Endodermal cell (in vitro differentiated cells): Measurements from ENCODE around the gene MAL. TPM values are rescaled to one million over a fixed set of nuclear protein-coding genes. Genes with fewer than 3 reads are reported as not detected.
A peak's percentile ranks its signal among the peaks of the same experiment; 100 is the strongest.

Experiments used
- DNase-seq: peaks from one replicate; pipeline ENCODE4 v3.0.0-alpha.2; 2017
- H3K27ac ChIP-seq: 2 replicates; pipeline ENCODE4 v1.5.1; 2013; ENCODE audit warnings: mild to moderate bottlenecking, low read depth, low read length, moderate library complexity
- H3K27me3 ChIP-seq: 2 replicates; pipeline ENCODE4 v1.6.1; 2013; ENCODE audit warnings: mild to moderate bottlenecking, low read length, moderate library complexity; ENCODE audit not compliant: insufficient read depth, control insufficient read depth, poor library complexity, severe bottlenecking
- H3K36me3 ChIP-seq: 2 replicates; pipeline ENCODE4 v1.7.0; 2013; ENCODE audit warnings: mild to moderate bottlenecking, low read length, moderate library complexity; ENCODE audit not compliant: control insufficient read depth, insufficient read depth
- H3K4me1 ChIP-seq: one replicate; pipeline ENCODE4 v1.7.0; 2013; ENCODE audit warnings: low read length; ENCODE audit not compliant: control insufficient read depth, insufficient read depth
- H3K4me3 ChIP-seq: 2 replicates; pipeline ENCODE4 v1.5.1; 2013; ENCODE audit warnings: mild to moderate bottlenecking, low read length, moderate library complexity
- H3K9ac ChIP-seq: 2 replicates; pipeline ENCODE4 v1.6.1; 2013; ENCODE audit warnings: mild to moderate bottlenecking, low read length, moderate library complexity; ENCODE audit not compliant: poor library complexity, severe bottlenecking; ENCODE audit errors: extremely low read depth
- H3K9me3 ChIP-seq: 2 replicates; pipeline ENCODE4 v1.6.1; 2013; ENCODE audit warnings: mild to moderate bottlenecking, low read length, moderate library complexity; ENCODE audit not compliant: control insufficient read depth
- H3K27ac Mint-ChIP-seq: 2 replicates; pipeline ENCODE4 v1.8.0; 2020; ENCODE audit warnings: mixed read lengths
- H3K27me3 Mint-ChIP-seq: 2 replicates; pipeline ENCODE4 v1.8.0; 2021; ENCODE audit warnings: mild to moderate bottlenecking, mixed read lengths; ENCODE audit not compliant: insufficient read depth
- H3K36me3 Mint-ChIP-seq: 2 replicates; pipeline ENCODE4 v1.8.0; 2020; ENCODE audit warnings: low read depth, mixed read lengths
- H3K4me1 Mint-ChIP-seq: 2 replicates; pipeline ENCODE4 v1.8.0; 2020; ENCODE audit warnings: mixed read lengths
- H3K4me3 Mint-ChIP-seq: 2 replicates; pipeline ENCODE4 v1.8.0; 2020; ENCODE audit warnings: mild to moderate bottlenecking, moderate library complexity, mixed read lengths
- H3K9me3 Mint-ChIP-seq: 2 replicates; pipeline ENCODE4 v1.8.0; 2020; ENCODE audit warnings: mild to moderate bottlenecking, mixed read lengths
- CTCF ChIP-seq: fragments of 200-600 bp; sonication (generic); conservative IDR thresholded peaks from 2 replicates; pipeline ENCODE4 v1.5.0; 2021; ENCODE audit warnings: antibody characterized with exemption, mild to moderate bottlenecking
- WGBS, 2 experiments: methylation state at CpG; one replicate each; pipeline versions ENCODE4 v1.1.5 to v1.1.7; 2013; ENCODE audit warnings: missing lambda C conversion rate in 2 of 2, mixed read lengths in 1 of 2; ENCODE audit not compliant: insufficient coverage in 1 of 2, insufficient read length in 1 of 2; 5-methylcytosine and 5-hydroxymethylcytosine counted together
- total RNA-seq, 2 donors: library from RNA; stranded (reverse); fragmentation: NEBNext Ultra II Directional in 1 of 2; extraction: Animal tissue kit (Norgen Biotek cat#: 25700) in 1 of 2; gene quantifications; 2 replicates in 1 of 2; 3 replicates in 1 of 2; pipeline ENCODE4 v1.2.1, GENCODE V29; 2021

The MAL gene
- total RNA-seq, 2 donors from 2014 or later = not detected

DNA sequence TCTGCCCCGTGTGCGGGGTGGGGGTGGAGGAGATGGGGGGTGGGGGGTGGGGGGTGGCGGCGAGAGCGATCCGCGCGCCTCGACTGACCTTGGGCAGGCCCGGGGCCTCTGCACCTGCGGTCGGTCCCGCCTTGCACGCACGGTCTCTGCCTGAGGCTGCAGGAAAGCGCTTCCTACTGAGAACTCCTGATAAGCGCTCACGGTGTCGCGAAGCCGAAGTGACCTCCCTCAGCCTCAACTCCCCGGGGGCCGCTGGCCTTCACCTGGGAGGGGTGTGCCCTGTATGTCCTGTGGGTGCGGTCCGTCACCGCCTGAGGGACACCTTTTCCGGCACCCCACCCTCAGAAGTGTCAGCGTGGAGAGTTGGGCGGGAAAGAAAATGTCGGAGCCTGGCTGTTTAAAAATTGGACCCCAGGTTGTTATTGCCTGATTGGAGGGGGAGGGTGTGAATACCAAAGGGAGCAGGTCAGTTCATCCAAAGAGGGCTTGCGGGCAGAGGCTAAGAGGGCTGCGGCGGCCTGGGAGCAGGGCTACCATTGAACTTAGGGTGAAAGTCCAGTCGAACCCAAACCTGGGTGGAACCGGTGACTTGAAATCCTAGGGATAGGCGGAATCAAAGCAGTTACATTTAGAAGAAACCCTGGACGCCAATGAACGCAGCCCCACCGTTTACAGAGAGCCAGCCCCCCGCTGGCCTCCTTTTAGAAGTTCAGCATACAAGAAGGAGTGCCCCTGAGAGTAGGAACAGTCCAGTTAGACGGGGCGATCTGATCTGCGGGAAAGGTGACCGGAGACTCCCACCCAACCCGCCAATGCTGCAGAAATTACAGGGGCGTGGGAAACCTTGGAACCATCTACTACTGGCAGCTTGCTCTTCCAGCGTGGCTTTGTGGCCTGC is 1.2 kb downstream of the MAL start:
- peak overlapping the region; percentile 57 for H3K4me3 Mint-ChIP-seq
- DNase-seq = peak; percentile 79

DNA sequence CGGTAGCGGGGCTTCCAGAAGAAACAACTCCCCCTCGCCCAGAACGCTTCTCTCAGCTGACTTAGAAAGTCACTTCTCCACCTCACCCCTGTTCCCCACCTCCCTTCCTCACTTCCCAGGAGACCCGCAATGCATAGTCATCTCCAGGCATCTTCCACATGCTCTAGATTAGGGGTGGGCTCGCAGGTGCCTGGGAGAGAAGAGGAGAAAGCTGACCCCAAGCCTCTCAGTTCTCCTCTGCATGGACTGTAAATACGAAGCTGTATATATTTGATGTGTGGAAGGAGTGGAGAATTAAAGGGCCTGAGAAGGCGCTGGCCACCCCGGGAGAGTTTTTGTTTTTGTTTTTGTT is 1.8 kb downstream of the MAL start:
- Mint-ChIP-seq H3K9me3 (no peaks in the 10 kb centered on the region), H3K4me1 (peaks cover 20% of the 10 kb centered on the region), H3K27ac (no peak overlapping the region), H3K4me3 (no peak overlapping the region), H3K36me3 (no peaks in the 10 kb centered on the region), H3K27me3 (peaks cover 96% of the 10 kb centered on the region)
- no peaks in the 10 kb centered on the region for H3K9me3 ChIP-seq
- no peak overlapping the region for H3K27ac ChIP-seq
- no peaks in the 10 kb centered on the region for H3K4me1 ChIP-seq
- no peaks in the 10 kb centered on the region for H3K36me3 ChIP-seq
- no peak for TF ChIP-seq CTCF
- peaks cover 87% of the 10 kb centered on the region for H3K27me3 ChIP-seq
- 27% methylated on average over 9 of the region's 9 CpGs; no CpG with 5 or more reads in 1 of the 2 experiments for WGBS, 2 experiments
- no peak for DNase-seq
- H3K4me3 ChIP-seq = no peak overlapping the region
- H3K9ac ChIP-seq = no peak overlapping the region

More for the DNA sequence above, 1.2 kb downstream of the MAL start:
- Mint-ChIP-seq H3K27me3 (peaks cover 95% of the 10 kb centered on the region), H3K9me3 (no peaks in the 10 kb centered on the region), H3K4me1 (peaks cover 20% of the 10 kb centered on the region), H3K36me3 (no peaks in the 10 kb centered on the region), H3K27ac (no peak overlapping the region)
- H3K9ac ChIP-seq = no peak overlapping the region
- peak overlapping the region; percentile 23 for H3K4me3 ChIP-seq
- H3K27me3 ChIP-seq = peaks cover 92% of the 10 kb centered on the region
- 6 to 13% methylated on average over 26 to 42 of the region's 47 CpGs for WGBS, 2 experiments
- H3K27ac ChIP-seq = no peak overlapping the region
- H3K4me1 ChIP-seq = no peaks in the 10 kb centered on the region
- H3K9me3 ChIP-seq = no peaks in the 10 kb centered on the region
- H3K36me3 ChIP-seq = no peaks in the 10 kb centered on the region
- no peak for TF ChIP-seq CTCF

DNA sequence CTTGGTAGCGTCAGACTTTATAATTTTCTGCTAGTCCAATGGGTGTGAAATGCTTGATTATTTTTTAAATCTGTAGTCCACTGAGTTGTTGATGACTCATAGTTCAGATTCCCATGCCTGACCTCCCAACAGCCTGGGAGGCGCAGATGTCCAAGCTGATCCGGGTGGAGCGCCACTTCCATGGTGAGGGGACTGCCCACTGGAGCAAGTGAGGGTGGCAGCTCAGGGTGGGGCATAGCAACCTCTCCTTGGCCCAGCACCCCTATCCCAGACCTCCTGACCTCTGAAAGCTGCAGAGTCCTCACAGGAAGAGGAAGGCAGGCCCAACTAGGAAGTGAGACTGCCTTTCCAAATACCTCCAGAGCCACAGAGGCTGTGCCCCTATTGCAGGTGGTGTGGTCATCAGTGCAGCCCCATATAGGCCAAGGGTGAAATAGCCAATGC is 4.4 kb downstream of the MAL start:
- Histone ChIP-seq H3K9me3 (no peaks in the 10 kb centered on the region), H3K36me3 (no peaks in the 10 kb centered on the region), H3K27ac (no peak overlapping the region), H3K27me3 (peaks cover 62% of the 10 kb centered on the region), H3K9ac (no peak overlapping the region), H3K4me1 (no peaks in the 10 kb centered on the region), H3K4me3 (no peak overlapping the region)
- Mint-ChIP-seq H3K4me3 (no peak overlapping the region), H3K27ac (no peak overlapping the region), H3K36me3 (no peaks in the 10 kb centered on the region), H3K9me3 (no peaks in the 10 kb centered on the region), H3K4me1 (peaks cover 16% of the 10 kb centered on the region), H3K27me3 (peaks cover 80% of the 10 kb centered on the region)
- DNase-seq = no peak
- TF ChIP-seq CTCF = no peak
- WGBS, 2 experiments = 87 to 97% methylated on average over 4 of the region's 4 CpGs
